ENCODE measurements around the gene NPHP4.

NPHP4 gene

DNA sequence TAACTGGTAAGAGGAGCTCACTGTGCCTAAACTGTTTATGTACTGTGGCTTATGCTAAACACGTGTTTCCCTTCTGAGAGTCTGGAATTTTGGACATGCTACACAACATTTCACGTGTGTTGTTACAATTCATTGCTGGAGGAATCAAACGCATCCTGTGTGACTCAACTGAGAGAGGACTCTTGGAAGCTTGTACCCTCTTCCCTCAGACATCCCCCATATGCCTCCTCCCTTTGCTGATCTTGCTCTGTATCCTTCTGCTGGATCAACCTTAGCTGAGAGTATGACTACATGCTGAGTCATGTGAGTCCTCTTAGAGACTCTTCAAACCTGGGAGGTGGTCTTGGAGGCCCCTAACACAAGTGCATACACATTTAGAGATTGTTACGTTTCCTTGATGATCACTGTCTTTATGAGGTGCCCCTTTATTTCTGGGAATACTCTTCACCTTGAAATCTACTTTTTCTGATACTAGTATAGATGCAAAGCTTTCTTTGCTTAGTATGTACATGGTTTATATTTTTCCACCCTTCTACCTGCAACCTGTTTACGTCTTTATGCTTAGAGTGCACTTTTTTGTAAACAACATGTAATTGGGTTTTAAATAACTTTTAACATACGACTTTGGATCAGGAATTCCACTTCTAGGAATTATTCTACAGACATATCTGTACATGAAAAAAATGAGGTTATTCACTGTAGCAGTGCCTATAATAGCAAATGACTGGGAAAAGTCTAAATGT, 8.7 kb downstream of the NPHP4 start:
- in situ Hi-C loops (cut with MboI; ENCODE audit: low sequenced_read_pairs, unreplicated experiment): no loop called here
- TF ChIP-seq, protein P1, sequence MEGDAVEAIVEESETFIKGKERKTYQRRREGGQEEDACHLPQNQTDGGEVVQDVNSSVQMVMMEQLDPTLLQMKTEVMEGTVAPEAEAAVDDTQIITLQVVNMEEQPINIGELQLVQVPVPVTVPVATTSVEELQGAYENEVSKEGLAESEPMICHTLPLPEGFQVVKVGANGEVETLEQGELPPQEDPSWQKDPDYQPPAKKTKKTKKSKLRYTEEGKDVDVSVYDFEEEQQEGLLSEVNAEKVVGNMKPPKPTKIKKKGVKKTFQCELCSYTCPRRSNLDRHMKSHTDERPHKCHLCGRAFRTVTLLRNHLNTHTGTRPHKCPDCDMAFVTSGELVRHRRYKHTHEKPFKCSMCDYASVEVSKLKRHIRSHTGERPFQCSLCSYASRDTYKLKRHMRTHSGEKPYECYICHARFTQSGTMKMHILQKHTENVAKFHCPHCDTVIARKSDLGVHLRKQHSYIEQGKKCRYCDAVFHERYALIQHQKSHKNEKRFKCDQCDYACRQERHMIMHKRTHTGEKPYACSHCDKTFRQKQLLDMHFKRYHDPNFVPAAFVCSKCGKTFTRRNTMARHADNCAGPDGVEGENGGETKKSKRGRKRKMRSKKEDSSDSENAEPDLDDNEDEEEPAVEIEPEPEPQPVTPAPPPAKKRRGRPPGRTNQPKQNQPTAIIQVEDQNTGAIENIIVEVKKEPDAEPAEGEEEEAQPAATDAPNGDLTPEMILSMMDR (IDR thresholded peaks at IDR 0.05; ENCODE audit: borderline replicate concordance, control extremely low read depth, extremely low read depth, insufficient read depth, missing control alignments): no peak
- DNase-seq (ENCODE audit: low spot score): no peak

DNA sequence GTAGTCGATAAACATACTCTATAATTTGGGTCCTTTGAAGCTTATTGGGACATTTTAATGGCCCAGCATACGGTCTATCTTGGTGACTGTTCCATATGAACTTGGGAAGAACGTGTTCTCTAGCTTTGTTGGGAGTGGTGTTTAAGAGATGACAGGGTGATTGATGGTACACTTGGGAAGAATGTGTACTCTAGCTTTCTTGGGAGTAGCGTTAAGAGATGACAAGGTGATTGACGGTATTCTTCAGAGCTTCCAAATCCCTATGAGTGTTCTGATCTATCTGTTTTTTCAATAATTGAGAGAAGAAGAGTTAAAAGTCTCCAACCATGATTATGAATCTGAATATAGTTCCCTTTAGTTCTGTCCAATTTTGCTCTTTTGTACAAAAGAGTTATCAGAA, 9.4 kb downstream of the NPHP4 start:
- TF ChIP-seq, protein P1 (IDR thresholded peaks at IDR 0.05; ENCODE audit: borderline replicate concordance, control extremely low read depth, extremely low read depth, insufficient read depth, missing control alignments): no peak
- in situ Hi-C loops (cut with MboI; ENCODE audit: low sequenced_read_pairs, unreplicated experiment): no loop called here

DNA sequence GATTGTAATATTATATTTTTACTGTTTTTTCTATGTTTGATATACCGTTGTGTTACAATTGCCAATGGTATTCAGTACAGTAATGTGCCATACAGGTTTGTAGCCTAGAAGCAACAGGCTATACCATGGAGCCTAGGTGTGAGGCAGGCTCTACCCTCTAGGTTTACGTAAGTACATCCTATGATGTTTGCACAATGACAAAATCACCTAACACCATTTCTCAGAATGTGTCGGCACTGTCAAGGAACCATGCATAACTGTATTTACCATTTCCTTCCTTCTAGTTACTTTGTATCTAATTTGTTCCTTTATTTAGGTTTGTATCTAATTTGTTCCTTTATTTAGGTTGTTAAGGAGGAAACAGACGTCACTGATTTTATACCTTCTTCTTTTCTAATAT, 9.9 kb downstream of the NPHP4 start:
- TF ChIP-seq, protein P1 (IDR thresholded peaks at IDR 0.05; ENCODE audit: borderline replicate concordance, control extremely low read depth, extremely low read depth, insufficient read depth, missing control alignments): no peak
- no peak for DNase-seq (ENCODE audit: low spot score)
- in situ Hi-C loops (cut with MboI; ENCODE audit: low sequenced_read_pairs, unreplicated experiment): no loop called here

More for the DNA sequence above, 9.4 kb downstream of the NPHP4 start:
- no peak for DNase-seq (ENCODE audit: low spot score)

DNA sequence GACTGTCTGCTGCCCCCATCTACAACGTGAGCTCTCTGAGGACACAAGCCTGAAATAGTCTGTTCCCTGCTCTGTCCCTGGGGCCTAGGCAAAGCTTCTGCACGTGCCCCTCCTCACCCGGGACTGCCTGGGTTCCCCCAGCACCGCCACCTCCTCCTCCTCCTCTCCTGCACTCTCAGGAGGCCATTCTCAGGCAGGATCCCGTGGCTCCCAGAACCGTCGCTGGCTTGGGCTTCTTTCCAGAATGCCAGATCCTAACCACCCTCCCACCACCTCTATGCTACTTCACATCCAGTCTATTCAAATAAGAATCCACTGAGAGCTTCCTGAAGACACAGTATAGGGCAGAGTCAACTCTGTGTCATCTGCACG, 11.2 kb downstream of the NPHP4 start:
- TF ChIP-seq, protein P1 (IDR thresholded peaks at IDR 0.05; ENCODE audit: borderline replicate concordance, control extremely low read depth, extremely low read depth, insufficient read depth, missing control alignments): no peak
- in situ Hi-C loops (cut with MboI; ENCODE audit: low sequenced_read_pairs, unreplicated experiment): no loop called here
- DNase-seq (ENCODE audit: low spot score): no peak

DNA sequence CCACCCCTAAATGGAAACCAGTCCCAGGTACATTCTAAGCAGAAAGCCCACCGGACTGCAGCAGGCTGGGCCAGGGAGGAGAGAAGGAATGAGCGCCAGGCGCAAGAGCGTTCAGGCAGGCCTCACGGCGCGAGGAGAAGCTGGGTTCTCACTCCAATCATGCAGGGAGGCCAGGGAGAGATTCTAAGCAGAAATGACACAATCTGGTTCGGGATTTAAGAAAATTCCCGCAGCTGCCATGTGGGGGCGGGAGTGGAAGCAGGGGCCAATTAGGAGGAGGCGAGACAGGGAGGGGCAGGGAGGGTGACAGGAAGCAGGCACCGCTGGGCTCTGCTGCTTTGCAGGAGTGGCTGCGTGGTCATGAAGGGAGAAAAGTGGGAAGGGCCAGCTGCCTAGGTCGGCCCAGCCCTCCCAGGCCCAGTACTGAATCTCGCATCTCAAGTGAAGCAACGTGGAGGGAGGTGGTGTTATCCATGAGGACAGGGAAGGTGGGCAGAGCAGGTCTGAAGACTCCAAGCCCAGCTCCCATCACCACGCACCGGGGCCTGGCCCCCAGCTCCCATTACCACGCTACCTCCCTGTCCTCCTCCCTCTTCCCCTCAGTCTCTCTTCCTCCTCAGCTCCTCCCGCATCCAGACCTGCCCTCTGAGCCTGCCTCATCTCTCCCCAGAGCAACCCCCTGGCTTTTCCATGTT, 11.8 kb downstream of the NPHP4 start:
- in situ Hi-C loops (cut with MboI; ENCODE audit: low sequenced_read_pairs, unreplicated experiment): no loop called here
- DNase-seq (ENCODE audit: low spot score): no peak
- TF ChIP-seq, protein P1 (IDR thresholded peaks at IDR 0.05; ENCODE audit: borderline replicate concordance, control extremely low read depth, extremely low read depth, insufficient read depth, missing control alignments): no peak

DNA sequence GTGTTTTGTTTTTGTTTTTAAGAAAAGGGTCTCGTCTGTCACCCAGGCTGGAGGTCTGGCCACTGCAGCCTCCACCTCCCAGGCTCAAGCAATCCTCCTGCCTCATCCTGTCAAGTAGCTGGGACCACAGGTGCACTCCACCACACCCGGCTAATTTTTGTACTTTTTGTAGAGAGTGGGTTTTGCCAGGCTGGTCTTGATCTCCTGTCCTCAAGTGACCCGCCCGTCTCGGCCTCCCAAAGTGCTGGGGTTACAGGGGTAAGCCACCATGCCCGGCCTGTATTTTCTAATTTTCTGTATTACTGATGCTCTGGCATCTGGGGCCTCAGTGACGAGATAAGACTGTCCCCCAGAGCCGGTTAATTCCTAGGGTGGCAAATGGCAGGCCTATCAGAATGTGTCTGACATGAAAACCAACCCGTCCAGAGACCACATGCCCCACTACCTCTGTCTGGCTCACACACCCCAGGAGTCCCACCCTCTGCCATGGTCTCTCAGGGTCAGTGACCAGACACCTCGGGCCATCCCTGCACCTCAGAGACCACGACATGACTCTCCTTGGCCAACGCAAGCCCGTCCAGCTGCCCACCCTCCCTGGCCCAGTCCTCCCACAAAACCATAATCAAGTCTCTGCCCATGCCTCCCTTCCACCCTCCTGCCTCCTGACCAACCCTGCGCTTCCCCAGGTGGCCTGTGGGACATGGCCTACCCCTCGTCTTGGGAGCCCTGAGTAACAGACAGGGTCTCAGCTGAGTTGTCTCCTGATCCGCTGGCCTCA, 12.5 kb downstream of the NPHP4 start:
- TF ChIP-seq, protein P1 (IDR thresholded peaks at IDR 0.05; ENCODE audit: borderline replicate concordance, control extremely low read depth, extremely low read depth, insufficient read depth, missing control alignments): no peak
- in situ Hi-C loops (cut with MboI; ENCODE audit: low sequenced_read_pairs, unreplicated experiment): no loop called here
- no peak for DNase-seq (ENCODE audit: low spot score)
